ENCODE measurements around the gene LARP6. TPM values are rescaled to one million over a fixed set of nuclear protein-coding genes. Genes with fewer than 3 reads are reported as not detected.

LARP6 gene
- total RNA-seq = 7.1 and 12.6 TPM in 2 replicates

GRCh38 chr15:70853973-70854665 is at the start of gene LARP6:
Gene LARP6, minus strand, starts transcription at chr15:70854157. Its CDS starts 69 bp downstream, at chr15:70854088.

DNA sequence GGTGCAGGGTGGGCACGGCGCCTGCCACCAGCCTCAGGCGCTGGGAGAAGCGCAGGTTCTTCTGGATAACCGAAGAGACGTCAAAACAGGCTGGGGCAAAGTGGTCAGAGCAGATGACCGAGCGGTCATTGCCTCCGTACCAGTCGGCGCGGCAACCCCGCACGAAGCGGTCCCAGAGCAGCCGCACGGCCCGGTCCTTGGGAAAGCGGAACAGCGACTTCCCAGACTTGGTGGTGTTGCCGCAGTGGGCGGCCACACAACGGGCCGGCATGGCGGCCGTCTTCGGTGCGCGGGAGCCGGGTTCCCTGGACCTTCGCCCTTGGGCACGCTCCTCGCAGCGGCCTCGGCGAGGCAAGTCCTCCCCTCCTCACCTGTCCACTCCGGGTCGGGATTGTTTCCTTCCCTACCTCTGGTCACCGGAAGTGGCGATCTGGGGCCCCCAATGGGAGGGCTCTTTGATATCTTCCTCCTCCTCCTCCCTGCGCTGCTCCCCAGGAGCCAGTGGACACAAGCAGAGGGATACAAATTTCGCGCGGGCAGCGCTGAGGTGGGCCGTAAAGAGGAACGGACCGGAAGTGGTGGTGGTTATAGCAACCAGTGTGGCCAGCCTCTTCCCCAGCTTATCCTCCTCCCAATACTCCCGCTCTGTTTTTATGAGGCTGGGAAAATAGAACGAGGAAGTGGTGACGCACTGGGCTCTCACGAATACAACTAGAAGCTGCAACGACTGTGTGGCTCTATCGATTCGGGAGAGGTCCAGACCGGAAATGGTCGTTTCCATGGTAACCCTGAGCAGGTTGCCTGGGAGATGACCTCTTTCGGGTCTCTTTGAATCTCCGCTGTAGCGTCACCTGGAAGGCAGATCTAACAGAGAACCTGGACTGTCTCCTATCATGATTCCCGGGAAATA is 38.3 kb upstream of the LARP6 start, which contains the start of the genes LRRC49 and THAP10:
TSS of gene LRRC49 (plus strand) at position 825 of the 910 bp plus-strand sequence. CDS start at position 894, 69 bp downstream.
TSS of gene THAP10 (minus strand) at position 432 of the 910 bp plus-strand sequence. CDS start at position 271, 161 bp downstream.

Other genes with a start within 250 kb of the LARP6 start
- gene UACA, start 90.6 kb downstream of the LARP6 start, total RNA-seq = 219 and 441 TPM in 2 replicates
- gene THAP10, start 38.3 kb upstream of the LARP6 start, total RNA-seq = 0.94 and 0.97 TPM in 2 replicates
- 5.0 and 6.9 TPM in 2 replicates for gene LRRC49, start 38.7 kb upstream of the LARP6 start, total RNA-seq

Data from bladder microvascular endothelial cell (primary cell).